Gastrocnemius medialis (tissue), 4 donors: ENCODE data around the gene STK39.

Experiments used
- CTCF ChIP-seq, 5 experiments: fragments of 450-650 bp in 3 of 5; fragments of 200-600 bp in 2 of 5; sonication (generic) in 2 of 5; IDR thresholded peaks in 4 of 5; conservative IDR thresholded peaks in 1 of 5; 1 replicate in 4 of 5; 2 replicates in 1 of 5; pipeline ENCODE4 v1.5.1; 2016 to 2019; ENCODE audit warnings: antibody characterized with exemption in 5 of 5, mild to moderate bottlenecking in 3 of 5, moderate library complexity in 3 of 5
- POLR2A ChIP-seq, 2 donors: fragments of 450-650 bp; IDR thresholded peaks; one replicate each; pipeline ENCODE4 v1.6.1; 2017; ENCODE audit warnings: antibody characterized with exemption in 2 of 2, mild to moderate bottlenecking in 2 of 2, moderate library complexity in 2 of 2

GRCh38 chr2:167916756-167917155, 330.6 kb downstream of the STK39 start:
- TF ChIP-seq CTCF (IDR thresholded peaks at IDR 0.05 in 4 of 5, conservative IDR thresholded peaks at IDR 0.05 in 1 of 5): no peak
- TF ChIP-seq POLR2A (IDR thresholded peaks at IDR 0.05): no peak
